ENCODE data around the gene ATOH8. TPM values are rescaled to one million over a fixed set of nuclear protein-coding genes. Genes with fewer than 3 reads are reported as not detected.
A peak's percentile ranks its signal among the peaks of the same experiment; 100 is the strongest.

Gene ATOH8
- total RNA-seq, 1 donor from 2014 or later, result 13.7 TPM

GRCh38 chr2:85789271-85789670 is 35.5 kb downstream of the ATOH8 start:
- Mint-ChIP-seq H3K27ac (no peak overlapping the region), H3K9me3 (no peaks in the 10 kb centered on the region), H3K36me3 (no peaks in the 10 kb centered on the region), H3K27me3 (peaks cover 9% of the 10 kb centered on the region), H3K4me3 (no peak overlapping the region), H3K4me1 (ENCODE audit: unreplicated experiment) (peaks cover 30% of the 10 kb centered on the region)
- no peak for DNase-seq (ENCODE audit: extremely low spot score, unreplicated experiment)
- TF ChIP-seq, protein P1, sequence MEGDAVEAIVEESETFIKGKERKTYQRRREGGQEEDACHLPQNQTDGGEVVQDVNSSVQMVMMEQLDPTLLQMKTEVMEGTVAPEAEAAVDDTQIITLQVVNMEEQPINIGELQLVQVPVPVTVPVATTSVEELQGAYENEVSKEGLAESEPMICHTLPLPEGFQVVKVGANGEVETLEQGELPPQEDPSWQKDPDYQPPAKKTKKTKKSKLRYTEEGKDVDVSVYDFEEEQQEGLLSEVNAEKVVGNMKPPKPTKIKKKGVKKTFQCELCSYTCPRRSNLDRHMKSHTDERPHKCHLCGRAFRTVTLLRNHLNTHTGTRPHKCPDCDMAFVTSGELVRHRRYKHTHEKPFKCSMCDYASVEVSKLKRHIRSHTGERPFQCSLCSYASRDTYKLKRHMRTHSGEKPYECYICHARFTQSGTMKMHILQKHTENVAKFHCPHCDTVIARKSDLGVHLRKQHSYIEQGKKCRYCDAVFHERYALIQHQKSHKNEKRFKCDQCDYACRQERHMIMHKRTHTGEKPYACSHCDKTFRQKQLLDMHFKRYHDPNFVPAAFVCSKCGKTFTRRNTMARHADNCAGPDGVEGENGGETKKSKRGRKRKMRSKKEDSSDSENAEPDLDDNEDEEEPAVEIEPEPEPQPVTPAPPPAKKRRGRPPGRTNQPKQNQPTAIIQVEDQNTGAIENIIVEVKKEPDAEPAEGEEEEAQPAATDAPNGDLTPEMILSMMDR (conservative IDR thresholded peaks at IDR 0.05), result no peak

GRCh38 chr2:85790032-85790431 is 36.2 kb downstream of the ATOH8 start:
- DNase-seq (ENCODE audit: extremely low spot score, unreplicated experiment), result no peak
- no peaks in the 10 kb centered on the region for H3K36me3 Mint-ChIP-seq
- no peaks in the 10 kb centered on the region for H3K9me3 Mint-ChIP-seq
- peaks cover 9% of the 10 kb centered on the region for H3K27me3 Mint-ChIP-seq
- TF ChIP-seq, protein P1 (conservative IDR thresholded peaks at IDR 0.05), result no peak
- no peak overlapping the region for H3K27ac Mint-ChIP-seq
- H3K4me1 Mint-ChIP-seq (ENCODE audit: unreplicated experiment), result peaks cover 35% of the 10 kb centered on the region
- H3K4me3 Mint-ChIP-seq, result no peak overlapping the region

DNA sequence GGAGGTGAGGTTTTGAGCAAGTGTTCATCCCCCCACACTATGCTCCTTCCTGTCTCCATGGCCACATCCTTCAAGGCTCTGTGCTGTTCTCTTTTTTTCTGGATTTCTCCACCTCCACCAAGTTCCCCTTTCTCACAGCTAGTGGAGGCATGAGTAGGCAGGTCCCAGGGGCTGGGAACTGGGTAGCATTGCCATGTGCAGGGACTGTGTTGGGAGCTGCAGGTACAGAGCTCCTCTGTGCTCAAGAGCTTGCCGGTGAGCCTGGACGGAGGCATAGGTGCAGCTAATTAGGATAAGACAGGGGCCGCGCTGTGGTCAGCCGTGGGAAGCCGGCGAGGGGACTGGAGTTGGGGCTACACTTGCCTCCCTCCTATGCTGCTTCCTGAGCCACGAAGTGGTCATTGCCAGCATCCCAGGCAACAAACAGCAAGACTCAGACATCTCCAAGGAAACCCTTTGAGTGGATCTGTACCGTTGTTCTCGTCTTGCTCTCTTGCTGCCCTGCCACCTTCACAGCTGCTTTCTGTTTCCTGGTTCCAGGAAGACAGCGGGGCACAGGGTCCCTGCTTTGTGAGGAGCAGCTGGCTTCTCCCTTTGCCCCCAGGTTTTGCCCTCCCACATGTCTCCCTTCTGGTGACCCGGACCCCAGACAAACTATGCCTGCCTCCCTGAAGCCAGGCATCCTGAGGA is 36.9 kb downstream of the ATOH8 start:
- Mint-ChIP-seq H3K9me3 (no peaks in the 10 kb centered on the region), H3K4me3 (no peak overlapping the region), H3K36me3 (no peaks in the 10 kb centered on the region), H3K27ac (no peak overlapping the region), H3K27me3 (peaks cover 9% of the 10 kb centered on the region), H3K4me1 (ENCODE audit: unreplicated experiment) (peaks cover 40% of the 10 kb centered on the region)
- no peak for DNase-seq (ENCODE audit: extremely low spot score, unreplicated experiment)
- TF ChIP-seq, protein P1 (conservative IDR thresholded peaks at IDR 0.05), result no peak

- Mint-ChIP-seq H3K4me1 (ENCODE audit: unreplicated experiment) (peaks cover 49% of the 10 kb centered on the region), H3K36me3 (no peaks in the 10 kb centered on the region), H3K27me3 (peaks cover 9% of the 10 kb centered on the region), H3K4me3 (no peak overlapping the region), H3K9me3 (no peaks in the 10 kb centered on the region), H3K27ac (peak overlapping the region; percentile 26)
- TF ChIP-seq, protein P1 (conservative IDR thresholded peaks at IDR 0.05), result no peak
- DNase-seq (ENCODE audit: extremely low spot score, unreplicated experiment), result no peak
Observed at GRCh38 chr2:85791704-85792565, 38.1 kb downstream of the ATOH8 start.

- TF ChIP-seq, protein P1 (conservative IDR thresholded peaks at IDR 0.05), result no peak
- Mint-ChIP-seq H3K4me3 (no peak overlapping the region), H3K36me3 (no peaks in the 10 kb centered on the region), H3K27me3 (peaks cover 13% of the 10 kb centered on the region), H3K4me1 (ENCODE audit: unreplicated experiment) (peaks cover 57% of the 10 kb centered on the region), H3K9me3 (no peaks in the 10 kb centered on the region), H3K27ac (peak overlapping the region; percentile 26)
- no peak for DNase-seq (ENCODE audit: extremely low spot score, unreplicated experiment)
Observed at GRCh38 chr2:85792783-85793441, 39.1 kb downstream of the ATOH8 start.

Data from type B pancreatic cell (in vitro differentiated cells).